ENCODE data around the gene CCDC148.

CCDC148 gene

GRCh38 chr2:158131919-158132566, 324.5 kb downstream of the CCDC148 start:
- DNase-seq = no peak
- TF ChIP-seq POLR2A (IDR thresholded peaks at IDR 0.05; ENCODE audit: low read length) (no peak), GATA1 (IDR thresholded peaks at IDR 0.05; ENCODE audit: low read depth, low read length) (no peak)

- no peak for DNase-seq
- no peak for TF ChIP-seq POLR2A (IDR thresholded peaks at IDR 0.05; ENCODE audit: low read length)
- TF ChIP-seq GATA1 (IDR thresholded peaks at IDR 0.05; ENCODE audit: low read depth, low read length) = no peak
These were observed 325.1 kb downstream of the CCDC148 start for GRCh38 chr2:158131483-158131912.

GRCh38 chr2:158130832-158131473, 325.6 kb downstream of the CCDC148 start:
- no peak for DNase-seq
- no peak for TF ChIP-seq POLR2A (IDR thresholded peaks at IDR 0.05; ENCODE audit: low read length)
- no peak for TF ChIP-seq GATA1 (IDR thresholded peaks at IDR 0.05; ENCODE audit: low read depth, low read length)

- no peak for DNase-seq
- TF ChIP-seq GATA1 (IDR thresholded peaks at IDR 0.05; ENCODE audit: low read depth, low read length) = no peak
- TF ChIP-seq POLR2A (IDR thresholded peaks at IDR 0.05; ENCODE audit: low read length) = no peak
These were observed 327.5 kb downstream of the CCDC148 start for GRCh38 chr2:158129037-158129436.

GRCh38 chr2:158128168-158128973, 328.2 kb downstream of the CCDC148 start:
- no peak for DNase-seq
- TF ChIP-seq GATA1 (IDR thresholded peaks at IDR 0.05; ENCODE audit: low read depth, low read length) (no peak), POLR2A (IDR thresholded peaks at IDR 0.05; ENCODE audit: low read length) (no peak)

- no peak for TF ChIP-seq GATA1 (IDR thresholded peaks at IDR 0.05; ENCODE audit: low read depth, low read length)
- TF ChIP-seq POLR2A (IDR thresholded peaks at IDR 0.05; ENCODE audit: low read length) = no peak
These were observed 329.2 kb downstream of the CCDC148 start for GRCh38 chr2:158127380-158127804.

GRCh38 chr2:158125756-158126498, 330.6 kb downstream of the CCDC148 start:
- TF ChIP-seq POLR2A (IDR thresholded peaks at IDR 0.05; ENCODE audit: low read length) (no peak), GATA1 (IDR thresholded peaks at IDR 0.05; ENCODE audit: low read depth, low read length) (no peak)
- no peak for DNase-seq

More at GRCh38 chr2:158127380-158127804, 329.2 kb downstream of the CCDC148 start:
- no peak for DNase-seq

GRCh38 chr2:158124896-158125295, 331.7 kb downstream of the CCDC148 start:
- TF ChIP-seq GATA1 (IDR thresholded peaks at IDR 0.05; ENCODE audit: low read depth, low read length) = no peak
- TF ChIP-seq POLR2A (IDR thresholded peaks at IDR 0.05; ENCODE audit: low read length) = no peak
- no peak for DNase-seq

Data from erythroblast (primary cell).